HG03196 (cell line): ENCODE results near the gene MAP4K5.

Source experiments
- ATAC-seq: cut with Tn5 transposase; IDR thresholded peaks from one replicate; pipeline ENCODE4 v1.9.1; 2021; ENCODE audit not compliant: unreplicated experiment

The MAP4K5 gene

GRCh38 chr14:50371546-50371945 is 160.8 kb downstream of the MAP4K5 start:
- no peak for ATAC-seq
